ENCODE measurements around the gene AFDN. TPM values are rescaled to one million over a fixed set of nuclear protein-coding genes. Genes with fewer than 3 reads are reported as not detected.

AFDN gene
- total RNA-seq, 1 experiment from 2014 or later = 182 TPM

DNA sequence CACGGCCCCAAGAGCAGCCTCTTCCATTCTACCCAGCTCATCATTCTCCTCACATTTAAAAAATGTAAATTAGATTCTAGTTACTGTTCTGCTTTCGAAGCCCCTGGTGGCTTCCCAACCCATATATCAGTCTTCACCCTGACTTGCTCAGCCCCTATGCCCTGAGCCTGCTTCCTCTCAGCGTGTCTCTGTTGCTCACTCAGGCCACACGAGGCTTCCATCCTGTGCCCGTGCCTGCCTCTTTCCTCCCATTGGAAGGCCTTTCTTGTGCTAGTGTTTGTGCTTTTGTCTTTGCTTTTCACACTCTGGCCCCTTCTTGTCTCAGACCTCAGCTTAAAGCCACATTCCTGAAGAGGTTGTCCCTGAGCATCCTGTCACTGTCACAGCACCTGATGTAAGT is 78.1 kb downstream of the AFDN start (continued):
- TF ChIP-seq ATF1 (CRISPR knock-in tag; IDR thresholded peaks at IDR 0.05) (no peak), ZNF232 (CRISPR knock-in tag; IDR thresholded peaks at IDR 0.05) (no peak), GABPB1 (CRISPR knock-in tag; IDR thresholded peaks at IDR 0.05) (no peak), JUN (CRISPR knock-in tag; IDR thresholded peaks at IDR 0.05) (no peak), KAT7 (CRISPR knock-in tag; IDR thresholded peaks at IDR 0.05; ENCODE audit: borderline replicate concordance) (no peak), ELF4 (CRISPR knock-in tag; IDR thresholded peaks at IDR 0.05; ENCODE audit: low read depth) (no peak), SMAD3 (CRISPR knock-in tag; IDR thresholded peaks at IDR 0.05; ENCODE audit: borderline replicate concordance) (no peak)
- TF ChIP-seq, protein P1, sequence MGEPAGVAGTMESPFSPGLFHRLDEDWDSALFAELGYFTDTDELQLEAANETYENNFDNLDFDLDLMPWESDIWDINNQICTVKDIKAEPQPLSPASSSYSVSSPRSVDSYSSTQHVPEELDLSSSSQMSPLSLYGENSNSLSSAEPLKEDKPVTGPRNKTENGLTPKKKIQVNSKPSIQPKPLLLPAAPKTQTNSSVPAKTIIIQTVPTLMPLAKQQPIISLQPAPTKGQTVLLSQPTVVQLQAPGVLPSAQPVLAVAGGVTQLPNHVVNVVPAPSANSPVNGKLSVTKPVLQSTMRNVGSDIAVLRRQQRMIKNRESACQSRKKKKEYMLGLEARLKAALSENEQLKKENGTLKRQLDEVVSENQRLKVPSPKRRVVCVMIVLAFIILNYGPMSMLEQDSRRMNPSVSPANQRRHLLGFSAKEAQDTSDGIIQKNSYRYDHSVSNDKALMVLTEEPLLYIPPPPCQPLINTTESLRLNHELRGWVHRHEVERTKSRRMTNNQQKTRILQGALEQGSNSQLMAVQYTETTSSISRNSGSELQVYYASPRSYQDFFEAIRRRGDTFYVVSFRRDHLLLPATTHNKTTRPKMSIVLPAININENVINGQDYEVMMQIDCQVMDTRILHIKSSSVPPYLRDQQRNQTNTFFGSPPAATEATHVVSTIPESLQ (CRISPR knock-in tag; IDR thresholded peaks at IDR 0.05) = no peak
- TF ChIP-seq, protein P2, sequence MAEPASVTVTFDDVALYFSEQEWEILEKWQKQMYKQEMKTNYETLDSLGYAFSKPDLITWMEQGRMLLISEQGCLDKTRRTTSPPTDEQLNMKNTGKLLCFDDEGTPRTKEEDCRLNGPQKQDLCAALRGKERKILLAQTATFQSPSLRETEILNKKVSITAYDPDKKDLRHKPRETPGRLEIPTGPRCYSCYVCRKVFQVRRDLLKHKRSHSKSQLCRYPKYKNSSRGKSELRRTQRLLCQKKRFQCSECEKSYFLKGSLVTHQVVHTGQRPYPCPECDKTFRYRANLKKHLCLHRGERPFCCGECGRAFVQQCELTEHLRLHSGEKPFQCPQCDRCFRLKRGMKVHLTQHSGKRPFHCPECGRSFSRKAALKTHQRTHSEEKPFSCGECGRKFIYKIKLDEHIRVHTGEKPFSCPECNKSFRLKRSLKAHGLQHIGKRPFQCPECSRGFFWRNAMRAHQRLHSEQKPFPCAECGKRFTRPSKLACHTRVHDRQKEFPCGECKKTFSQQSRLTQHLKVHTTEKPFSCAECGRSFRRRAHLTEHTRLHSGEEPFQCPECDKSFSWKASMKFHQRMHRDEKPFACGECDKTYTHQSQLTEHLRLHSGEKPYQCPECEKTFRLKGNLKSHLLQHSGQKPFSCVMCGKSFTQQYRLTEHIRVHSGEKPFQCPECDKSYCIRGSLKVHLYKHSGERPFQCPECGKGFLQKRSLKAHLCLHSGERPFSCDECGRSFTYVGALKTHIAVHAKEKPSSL (CRISPR knock-in tag; conservative IDR thresholded peaks at IDR 0.05) = no peak

DNA sequence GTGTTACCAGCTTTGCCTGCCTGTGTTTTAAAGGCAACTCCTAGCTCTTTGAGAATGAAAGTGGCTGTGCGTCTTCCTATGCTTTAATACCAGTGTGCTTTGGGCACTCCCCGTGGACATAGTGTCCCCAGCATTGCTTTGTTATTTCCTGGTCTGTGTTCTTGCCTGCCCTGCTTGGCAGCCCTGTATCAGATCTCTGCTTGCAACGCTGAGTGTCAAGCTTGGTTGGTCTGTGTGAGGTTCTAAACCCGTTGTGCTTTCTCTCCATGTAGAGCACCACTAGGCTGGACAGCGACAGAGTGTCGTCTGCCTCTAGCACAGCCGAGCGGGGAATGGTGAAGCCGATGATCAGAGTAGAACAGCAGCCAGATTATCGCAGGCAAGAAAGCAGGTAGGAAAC is 80.2 kb downstream of the AFDN start:
- TF ChIP-seq ZNF219 (CRISPR knock-in tag; IDR thresholded peaks at IDR 0.05; ENCODE audit: borderline replicate concordance) = no peak
- no peak for DNase-seq (ENCODE audit: low spot score)
- Mint-ChIP-seq H3K27ac (no peak overlapping the region; the same call in 1 of the 2 replicates), H3K4me3 (no peak overlapping the region), H3K4me1 (peaks cover 3% of the 10 kb centered on the region; the same call in 1 of the 2 replicates), H3K9me3 (no peaks in the 10 kb centered on the region), H3K27me3 (ENCODE audit: low read depth) (no peaks in the 10 kb centered on the region), H3K36me3 (peaks cover 48% of the 10 kb centered on the region)
- CTCF ChIA-PET = no interaction called here
- POLR2A ChIA-PET = no interaction called here
- ATAC-seq = peak; percentile 41; the same call in 1 of the 2 replicates

DNA sequence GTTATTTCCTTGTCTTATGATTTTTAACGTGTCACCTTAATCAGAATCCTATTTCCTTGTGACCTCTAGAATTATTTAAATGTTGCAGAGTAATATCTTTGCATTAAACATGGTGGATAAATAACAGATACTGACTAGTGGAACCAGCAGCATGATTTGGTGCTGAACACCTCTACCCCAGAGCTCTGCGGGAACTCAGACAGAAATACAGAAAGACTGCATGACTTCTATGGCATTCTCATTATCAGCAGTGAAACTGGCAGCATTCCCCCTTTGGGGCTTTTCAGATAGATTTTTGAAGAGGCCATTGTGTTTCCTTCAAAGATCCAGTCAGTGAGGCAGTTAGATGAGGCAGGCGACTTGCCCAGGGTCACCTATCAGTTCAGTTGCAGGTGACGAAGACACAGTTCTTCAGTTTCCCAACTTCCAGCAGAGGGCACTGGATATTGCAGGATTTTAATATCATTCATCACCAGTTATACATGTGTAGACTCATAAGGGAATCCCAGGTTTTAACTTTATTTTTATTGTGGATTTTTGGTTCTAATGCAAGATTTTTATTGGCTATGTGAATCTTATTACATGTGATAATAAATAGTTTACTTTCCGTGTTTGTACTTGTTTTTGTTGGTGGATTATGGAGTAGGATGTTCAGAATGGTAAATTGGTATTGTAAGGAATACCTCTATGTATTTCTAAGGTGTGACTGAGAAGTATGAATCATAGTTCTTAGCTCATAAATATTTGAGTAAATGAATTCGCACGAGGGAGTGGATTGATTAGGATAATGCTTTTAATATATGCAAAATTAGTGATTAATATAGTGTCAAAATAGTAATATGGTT is 81.3 kb downstream of the AFDN start:
- POLR2A ChIA-PET = no interaction called here
- Mint-ChIP-seq H3K4me1 (peaks cover 3% of the 10 kb centered on the region; the same call in 1 of the 2 replicates), H3K36me3 (peaks cover 39% of the 10 kb centered on the region), H3K27ac (no peak overlapping the region), H3K4me3 (no peak overlapping the region), H3K27me3 (ENCODE audit: low read depth) (no peaks in the 10 kb centered on the region), H3K9me3 (no peaks in the 10 kb centered on the region)
- ATAC-seq (peak; percentile 43), DNase-seq (ENCODE audit: low spot score) (no peak)
- CTCF ChIA-PET = no interaction called here
- TF ChIP-seq NR2C2 (CRISPR knock-in tag; IDR thresholded peaks at IDR 0.05) (no peak), ATF1 (CRISPR knock-in tag; IDR thresholded peaks at IDR 0.05) (no peak), FOXP1 (CRISPR knock-in tag; IDR thresholded peaks at IDR 0.05; ENCODE audit: borderline replicate concordance) (no peak), TEAD1 (CRISPR knock-in tag; IDR thresholded peaks at IDR 0.05) (no peak), NR1H2 (CRISPR knock-in tag; IDR thresholded peaks at IDR 0.05) (no peak), SOX15 (CRISPR knock-in tag; IDR thresholded peaks at IDR 0.05) (no peak), PRRX2 (CRISPR knock-in tag; IDR thresholded peaks at IDR 0.05) (no peak), NFE2L1 (CRISPR knock-in tag; IDR thresholded peaks at IDR 0.05) (no peak)
- TF ChIP-seq, protein P3, sequence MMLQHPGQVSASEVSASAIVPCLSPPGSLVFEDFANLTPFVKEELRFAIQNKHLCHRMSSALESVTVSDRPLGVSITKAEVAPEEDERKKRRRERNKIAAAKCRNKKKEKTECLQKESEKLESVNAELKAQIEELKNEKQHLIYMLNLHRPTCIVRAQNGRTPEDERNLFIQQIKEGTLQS (CRISPR knock-in tag; conservative IDR thresholded peaks at IDR 0.05) = no peak
- TF ChIP-seq, protein P1 (CRISPR knock-in tag; IDR thresholded peaks at IDR 0.05) = no peak
- TF ChIP-seq, protein P4, sequence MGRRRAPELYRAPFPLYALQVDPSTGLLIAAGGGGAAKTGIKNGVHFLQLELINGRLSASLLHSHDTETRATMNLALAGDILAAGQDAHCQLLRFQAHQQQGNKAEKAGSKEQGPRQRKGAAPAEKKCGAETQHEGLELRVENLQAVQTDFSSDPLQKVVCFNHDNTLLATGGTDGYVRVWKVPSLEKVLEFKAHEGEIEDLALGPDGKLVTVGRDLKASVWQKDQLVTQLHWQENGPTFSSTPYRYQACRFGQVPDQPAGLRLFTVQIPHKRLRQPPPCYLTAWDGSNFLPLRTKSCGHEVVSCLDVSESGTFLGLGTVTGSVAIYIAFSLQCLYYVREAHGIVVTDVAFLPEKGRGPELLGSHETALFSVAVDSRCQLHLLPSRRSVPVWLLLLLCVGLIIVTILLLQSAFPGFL (CRISPR knock-in tag; IDR thresholded peaks at IDR 0.05; ENCODE audit: borderline replicate concordance) = no peak
